Adrenal gland (tissue), 5 donors: ENCODE measurements around the gene ASXL2.

Experiments
- POLR2A ChIP-seq, 2 donors: fragments of 450-650 bp; IDR thresholded peaks; one replicate each; pipeline ENCODE4 v1.6.1; 2017; ENCODE audit warnings: antibody characterized with exemption in 2 of 2, mild to moderate bottlenecking in 2 of 2, moderate library complexity in 1 of 2
- TF ChIP-seq, protein P1 (sequence below), 6 experiments: fragments of 450-650 bp in 4 of 6; fragments of 200-600 bp in 2 of 6; sonication (generic) in 1 of 6; IDR thresholded peaks; 1 replicate in 5 of 6; 2 replicates in 1 of 6; pipeline versions ENCODE4 v1.5.1 to v1.8.0; 2016 to 2021; ENCODE audit warnings: antibody characterized with exemption in 6 of 6, mild to moderate bottlenecking in 2 of 6, moderate library complexity in 1 of 6
- donor health status: DM: no; HTN: no; CAD: no.

DNA sequence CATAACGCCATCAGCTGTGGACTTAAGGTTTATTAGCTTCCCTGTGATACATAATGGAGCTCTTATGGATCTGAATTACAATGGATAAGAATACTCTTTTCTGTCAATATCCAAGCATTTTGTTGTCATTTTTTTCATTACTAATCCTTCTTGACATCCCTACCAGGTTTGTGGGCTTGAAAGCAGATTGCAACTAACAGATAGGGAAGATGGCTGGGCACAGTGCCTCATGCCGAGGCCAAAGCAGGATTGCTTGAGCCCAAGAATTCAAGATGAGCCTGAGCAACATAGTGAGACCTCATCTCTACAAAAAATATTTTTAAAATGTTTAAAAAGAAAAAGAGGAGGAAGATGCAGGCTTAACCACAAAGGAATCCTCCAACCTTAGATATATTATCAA lies 42.4 kb downstream of the ASXL2 start:
- TF ChIP-seq, protein P1, sequence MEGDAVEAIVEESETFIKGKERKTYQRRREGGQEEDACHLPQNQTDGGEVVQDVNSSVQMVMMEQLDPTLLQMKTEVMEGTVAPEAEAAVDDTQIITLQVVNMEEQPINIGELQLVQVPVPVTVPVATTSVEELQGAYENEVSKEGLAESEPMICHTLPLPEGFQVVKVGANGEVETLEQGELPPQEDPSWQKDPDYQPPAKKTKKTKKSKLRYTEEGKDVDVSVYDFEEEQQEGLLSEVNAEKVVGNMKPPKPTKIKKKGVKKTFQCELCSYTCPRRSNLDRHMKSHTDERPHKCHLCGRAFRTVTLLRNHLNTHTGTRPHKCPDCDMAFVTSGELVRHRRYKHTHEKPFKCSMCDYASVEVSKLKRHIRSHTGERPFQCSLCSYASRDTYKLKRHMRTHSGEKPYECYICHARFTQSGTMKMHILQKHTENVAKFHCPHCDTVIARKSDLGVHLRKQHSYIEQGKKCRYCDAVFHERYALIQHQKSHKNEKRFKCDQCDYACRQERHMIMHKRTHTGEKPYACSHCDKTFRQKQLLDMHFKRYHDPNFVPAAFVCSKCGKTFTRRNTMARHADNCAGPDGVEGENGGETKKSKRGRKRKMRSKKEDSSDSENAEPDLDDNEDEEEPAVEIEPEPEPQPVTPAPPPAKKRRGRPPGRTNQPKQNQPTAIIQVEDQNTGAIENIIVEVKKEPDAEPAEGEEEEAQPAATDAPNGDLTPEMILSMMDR (IDR thresholded peaks at IDR 0.05) = no peak
- TF ChIP-seq POLR2A (IDR thresholded peaks at IDR 0.05) = no peak
